H1 (cell line): ENCODE measurements around the gene PSMD9. TPM values are rescaled to one million over a fixed set of nuclear protein-coding genes. Genes with fewer than 3 reads are reported as not detected.

Source experiments
- CTCF ChIA-PET: fragments of 300-600 bp; sonication (Branson Sonifier 250); formaldehyde crosslinking; loops from one replicate; lab custom pipeline; 2021; ENCODE audit not compliant: partially characterized antibody; lab: Charles Lee
- POLR2A ChIA-PET: fragments of 300-600 bp; sonication (Branson Sonifier 250); formaldehyde crosslinking; loops from one replicate; lab custom pipeline; 2021; ENCODE audit warnings: inconsistent platforms; ENCODE audit not compliant: partially characterized antibody; lab: Charles Lee
- DNase-seq, 2 experiments: peaks; one replicate each; pipeline versions ENCODE4 v3.0.0 to v3.0.0-alpha.2; 2010 to 2022; ENCODE audit warnings: low spot score in 2 of 2, low read depth in 1 of 2, mixed read lengths in 1 of 2
- FAIRE-seq: peaks from 2 replicates; lab custom pipeline; 2011; peaks lifted over from hg19 to GRCh38; lab: Jason Lieb, UNC
- H2AFZ ChIP-seq: 2 replicates; pipeline ENCODE4 v1.8.1; 2012; ENCODE audit warnings: low read length, inconsistent platforms
- H2AK5ac ChIP-seq: 2 replicates; pipeline ENCODE4 v1.6.1; 2013; ENCODE audit warnings: low read depth, low read length
- H2BK120ac ChIP-seq: replicated peaks from 2 replicates; pipeline ENCODE3; 2013; ENCODE audit warnings: low read depth, low read length, inconsistent platforms
- H2BK12ac ChIP-seq: 2 replicates; pipeline ENCODE4 v1.6.1; 2013; ENCODE audit warnings: low read depth, low read length
- H2BK15ac ChIP-seq: 2 replicates; pipeline ENCODE4 v1.6.1; 2013; ENCODE audit warnings: low read length
- H2BK20ac ChIP-seq: 2 replicates; pipeline ENCODE4 v1.6.1; 2013; ENCODE audit warnings: low read length
- H2BK5ac ChIP-seq: 2 replicates; pipeline ENCODE4 v1.6.1; 2013; ENCODE audit warnings: low read depth, low read length
- H3K14ac ChIP-seq: 2 replicates; pipeline ENCODE4 v1.6.1; 2013; ENCODE audit warnings: inconsistent platforms; ENCODE audit not compliant: insufficient read length
- H3K18ac ChIP-seq: 2 replicates; pipeline ENCODE4 v1.6.1; 2013; ENCODE audit warnings: low read length; ENCODE audit errors: extremely low read depth
- H3K23ac ChIP-seq: 2 replicates; pipeline ENCODE4 v1.6.1; 2013; ENCODE audit warnings: inconsistent platforms; ENCODE audit not compliant: insufficient read length
- H3K23me2 ChIP-seq: 2 replicates; pipeline ENCODE4 v1.6.1; 2013; ENCODE audit warnings: low read depth, low read length
- H3K27ac ChIP-seq: 2 replicates; pipeline ENCODE4 v1.6.1; 2011; ENCODE audit warnings: low read depth, low read length, inconsistent platforms
- H3K27me3 ChIP-seq, 4 experiments: replicated peaks in 1 of 4; 1 replicate in 1 of 4; 2 replicates in 3 of 4; pipeline versions ENCODE4 v1.6.1 to v1.8.1; 2011 to 2013; ENCODE audit warnings: low read length in 3 of 4, mild to moderate bottlenecking in 3 of 4, inconsistent platforms in 2 of 4, mixed read lengths in 2 of 4, moderate library complexity in 1 of 4; ENCODE audit not compliant: control insufficient read depth in 3 of 4, insufficient read depth in 3 of 4; ENCODE audit errors: extremely low read depth in 1 of 4
- H3K36me3 ChIP-seq, 4 experiments: 2 replicates each; pipeline versions ENCODE4 v1.6.1 to v1.8.1; 2011 to 2013; ENCODE audit warnings: mild to moderate bottlenecking in 4 of 4, low read length in 3 of 4, moderate library complexity in 2 of 4, control low read depth in 1 of 4, inconsistent platforms in 1 of 4; ENCODE audit not compliant: insufficient read depth in 4 of 4, control insufficient read depth in 2 of 4
- H3K4ac ChIP-seq: replicated peaks from 2 replicates; pipeline ENCODE3; 2013; ENCODE audit warnings: low read length, low read depth, mixed read lengths, inconsistent platforms; ENCODE audit not compliant: insufficient read length
- H3K4me1 ChIP-seq, 4 experiments: replicated peaks in 1 of 4; 1 replicate in 1 of 4; 2 replicates in 3 of 4; pipeline versions ENCODE4 v1.6.1 to v1.8.1; 2011 to 2013; ENCODE audit warnings: low read length in 3 of 4, inconsistent platforms in 2 of 4, mixed read lengths in 1 of 4; ENCODE audit not compliant: insufficient read depth in 4 of 4, control insufficient read depth in 3 of 4
- H3K4me2 ChIP-seq, 2 experiments: 2 replicates each; pipeline versions ENCODE4 v1.6.1 to v1.8.1; 2011 to 2013; ENCODE audit warnings: low read depth in 2 of 2, low read length in 2 of 2, control low read depth in 1 of 2, inconsistent platforms in 1 of 2, mild to moderate bottlenecking in 1 of 2; ENCODE audit not compliant: insufficient read depth in 1 of 2
- H3K4me3 ChIP-seq, 4 experiments: fragments of 200-600, 300-600 bp in 1 of 4; sonication (generic), shearing (Covaris generic), sonication (Bioruptor Twin) in 1 of 4; 2 replicates each; pipeline versions ENCODE4 v1.5.1 to v1.8.1; 2011 to 2016; ENCODE audit warnings: low read length in 4 of 4, low read depth in 3 of 4, control low read depth in 2 of 4, inconsistent platforms in 2 of 4, mild to moderate bottlenecking in 2 of 4, mixed read lengths in 1 of 4, moderate library complexity in 1 of 4; ENCODE audit not compliant: insufficient read depth in 2 of 4; ENCODE audit errors: extremely low read depth in 1 of 4
- H3K56ac ChIP-seq: replicated peaks from 2 replicates; pipeline ENCODE3; 2013; ENCODE audit warnings: low read depth, mild to moderate bottlenecking, mixed read lengths, low read length, inconsistent platforms; ENCODE audit not compliant: insufficient read length
- H3K79me1 ChIP-seq: 2 replicates; pipeline ENCODE4 v1.6.1; 2013; ENCODE audit warnings: low read depth, low read length, control low read depth
- H3K79me2 ChIP-seq, 2 experiments: 2 replicates each; pipeline versions ENCODE4 v1.6.1 to v1.8.1; 2012 to 2013; ENCODE audit warnings: low read length in 2 of 2, mild to moderate bottlenecking in 2 of 2, inconsistent platforms in 1 of 2; ENCODE audit not compliant: insufficient read depth in 2 of 2, control insufficient read depth in 1 of 2
- H3K9ac ChIP-seq, 4 experiments: replicated peaks in 1 of 4; 1 replicate in 1 of 4; 2 replicates in 3 of 4; pipeline versions ENCODE4 v1.6.1 to v1.8.1; 2011 to 2013; ENCODE audit warnings: low read depth in 3 of 4, low read length in 3 of 4, control low read depth in 2 of 4, mild to moderate bottlenecking in 2 of 4, moderate library complexity in 2 of 4, inconsistent platforms in 1 of 4; ENCODE audit errors: extremely low read depth in 1 of 4
- H3K9me3 ChIP-seq, 2 experiments: 2 replicates each; pipeline versions ENCODE4 v1.6.1 to v1.8.1; 2012 to 2013; ENCODE audit warnings: mild to moderate bottlenecking in 2 of 2, moderate library complexity in 2 of 2, control low read depth in 1 of 2, inconsistent platforms in 1 of 2, low read depth in 1 of 2, low read length in 1 of 2, mixed read lengths in 1 of 2; ENCODE audit not compliant: insufficient read depth in 2 of 2
- H4K20me1 ChIP-seq, 2 experiments: replicated peaks in 1 of 2; 2 replicates each; pipeline versions ENCODE3 to v1.8.1; 2011 to 2013; ENCODE audit warnings: inconsistent platforms in 2 of 2, low read length in 2 of 2, mild to moderate bottlenecking in 1 of 2; ENCODE audit not compliant: insufficient read depth in 2 of 2, control insufficient read depth in 1 of 2
- H4K5ac ChIP-seq: 2 replicates; pipeline ENCODE4 v1.6.1; 2013; ENCODE audit warnings: low read length, low read depth, mixed read lengths, inconsistent platforms; ENCODE audit not compliant: insufficient read length
- H4K8ac ChIP-seq: 2 replicates; pipeline ENCODE4 v1.8.0; 2013; ENCODE audit warnings: mild to moderate bottlenecking, moderate library complexity, low read length, inconsistent platforms; ENCODE audit not compliant: insufficient read depth; ENCODE audit errors: extremely low read depth
- H4K91ac ChIP-seq: replicated peaks from 2 replicates; pipeline ENCODE3; 2013; ENCODE audit warnings: low read length, mixed read lengths, inconsistent platforms; ENCODE audit not compliant: insufficient read length
- BCL11A ChIP-seq, 2 experiments: IDR thresholded peaks; one replicate each; pipeline ENCODE4 v1.6.1; 2011; ENCODE audit warnings: low read depth in 2 of 2, low read length in 2 of 2, mild to moderate bottlenecking in 2 of 2
- CBX5 ChIP-seq: fragments of 300-800, 300-1000 bp; sonication (generic); IDR thresholded peaks from 2 replicates; pipeline ENCODE4 v1.7.1; 2016; ENCODE audit warnings: antibody characterized with exemption, low read length, low read depth
- CHD2 ChIP-seq: IDR thresholded peaks from 2 replicates; pipeline ENCODE4 v1.6.1; 2012; ENCODE audit warnings: low read length, improper control_type of control experiment
- EP300 ChIP-seq, 2 experiments: IDR thresholded peaks; 1 replicate in 1 of 2; 2 replicates in 1 of 2; pipeline ENCODE4 v1.6.1; 2011 to 2012; ENCODE audit warnings: low read depth in 2 of 2, low read length in 2 of 2, mild to moderate bottlenecking in 2 of 2, borderline replicate concordance in 1 of 2, inconsistent platforms in 1 of 2, moderate library complexity in 1 of 2
- EZH2 ChIP-seq: fragments of 200-600 bp; sonication (generic); IDR thresholded peaks from 2 replicates; pipeline ENCODE4 v1.7.1; 2012; ENCODE audit warnings: low read depth, mild to moderate bottlenecking, moderate library complexity, low read length, inconsistent platforms; ENCODE audit not compliant: severe bottlenecking
- NANOG ChIP-seq: IDR thresholded peaks from 2 replicates; pipeline ENCODE4 v1.6.1; 2011; ENCODE audit warnings: low read length, low read depth, mild to moderate bottlenecking, inconsistent platforms; ENCODE audit not compliant: insufficient read depth, poor library complexity, severe bottlenecking
- PHF8 ChIP-seq: fragments of 200-600 bp; sonication (generic); conservative IDR thresholded peaks from 2 replicates; pipeline ENCODE4 v1.7.1; 2012; ENCODE audit warnings: low read depth, mild to moderate bottlenecking, inconsistent platforms, low read length, moderate library complexity
- POLR2A ChIP-seq, 2 experiments: IDR thresholded peaks; 1 replicate in 1 of 2; 2 replicates in 1 of 2; pipeline ENCODE4 v1.6.1; 2011; ENCODE audit warnings: low read depth in 2 of 2, low read length in 2 of 2, mild to moderate bottlenecking in 2 of 2; ENCODE audit errors: control extremely low read depth in 1 of 2
- RBBP5 ChIP-seq: IDR thresholded peaks from 2 replicates; pipeline ENCODE4 v1.7.1; 2012; ENCODE audit warnings: low read depth, mild to moderate bottlenecking, inconsistent platforms, low read length, moderate library complexity, borderline replicate concordance
- RXRA ChIP-seq: IDR thresholded peaks from 2 replicates; pipeline ENCODE4 v1.6.1; 2011; ENCODE audit warnings: low read depth, mild to moderate bottlenecking, low read length, moderate library complexity; ENCODE audit not compliant: insufficient read depth
- SAP30 ChIP-seq: fragments of 300-600 bp; sonication (generic); IDR thresholded peaks from 2 replicates; pipeline ENCODE4 v1.7.1; 2012; ENCODE audit warnings: low read length, moderate library complexity, mild to moderate bottlenecking, inconsistent platforms; ENCODE audit not compliant: insufficient read depth, insufficient replicate concordance
- SIX5 ChIP-seq: IDR thresholded peaks from 2 replicates; pipeline ENCODE4 v1.6.1; 2011; ENCODE audit warnings: mild to moderate bottlenecking, low read depth, low read length
- SP1 ChIP-seq: IDR thresholded peaks from 2 replicates; pipeline ENCODE4 v1.6.1; 2011; ENCODE audit warnings: low read depth, low read length
- SP2 ChIP-seq: IDR thresholded peaks from 2 replicates; pipeline ENCODE4 v1.6.1; 2012; ENCODE audit warnings: mild to moderate bottlenecking, low read length, inconsistent platforms
- WGBS, 2 experiments: shearing (Covaris generic) in 1 of 2; methylation state at CpG; one replicate each; pipeline versions ENCODE4 v1.1.6 to v1.1.7; 2013 to 2015; ENCODE audit warnings: low lambda C conversion rate in 2 of 2, mixed read lengths in 2 of 2, inconsistent platforms in 1 of 2, low coverage in 1 of 2, missing lambda C conversion rate in 1 of 2; ENCODE audit not compliant: insufficient replicate concordance in 2 of 2, insufficient coverage in 1 of 2, insufficient read length in 1 of 2; ENCODE audit errors: extremely low coverage in 1 of 2, missing lambda C conversion rate in 1 of 2; 5-methylcytosine and 5-hydroxymethylcytosine counted together
- polyA plus RNA-seq, 7 experiments: library from polyadenylated mRNA; depleted of rRNA in 3 of 7; stranded (reverse) in 5 of 7; unstranded in 2 of 7; fragments of >200 nt in 5 of 7; fragments of 200-250 nt in 2 of 7; gene quantifications; 1 replicate in 5 of 7; 2 replicates in 1 of 7; 4 replicates in 1 of 7; pipeline versions ENCODE4 v1.2.1 to v1.2.3, GENCODE V29; 2011 to 2013; ENCODE audit warnings: missing spikeins in 2 of 7, mixed read lengths in 2 of 7
- total RNA-seq: library from RNA; stranded (reverse); fragmentation: NEBNext Ultra II Directional; extraction: Animal tissue kit (Norgen Biotek cat#: 25700); gene quantifications from 2 replicates; pipeline ENCODE4 v1.2.1, GENCODE V29; 2021

PSMD9 gene
- total and polyA plus RNA-seq, 2 of the 8 experiments (the other 6 are each of a cell fraction or from before 2014, with no cell fraction given), result 28.8 to 36.1 TPM

- no peak overlapping the region for H2BK12ac ChIP-seq
- no peak overlapping the region for H2BK20ac ChIP-seq
- DNase-seq (no peak), FAIRE-seq (no peak)
- no peak overlapping the region for H3K9ac ChIP-seq
- CTCF ChIA-PET, result interaction anchor here (0.6 to 2.6 kb wide), 4 partner anchors 11 to 1673 kb away, joined by 3 to 11 read pairs (median 6); partner anchors contain the start of gene PSMD9
- no peaks in the 10 kb centered on the region for H3K4me1 ChIP-seq
- no peak overlapping the region for H4K8ac ChIP-seq
- H3K4me2 ChIP-seq, result no peak overlapping the region
- H2AK5ac ChIP-seq, result no peak overlapping the region
- no peak overlapping the region for H2BK15ac ChIP-seq
- H3K56ac ChIP-seq, result no peak overlapping the region
- no peaks in the 10 kb centered on the region for H3K79me1 ChIP-seq
- no peaks in the 10 kb centered on the region for H3K27me3 ChIP-seq
- H3K23me2 ChIP-seq, result no peaks in the 10 kb centered on the region
- no peaks in the 10 kb centered on the region for H4K20me1 ChIP-seq
- no peaks in the 10 kb centered on the region for H3K36me3 ChIP-seq
- no peak overlapping the region for H2BK5ac ChIP-seq
- no peak overlapping the region for H4K91ac ChIP-seq
- H3K9me3 ChIP-seq, result no peaks in the 10 kb centered on the region
- no peak overlapping the region for H3K18ac ChIP-seq
- no peak overlapping the region for H3K27ac ChIP-seq
- WGBS, 2 experiments, result 84% methylated on average over 6 of the region's 6 CpGs; no CpG with 5 or more reads in 1 of the 2 experiments
- no peak overlapping the region for H2BK120ac ChIP-seq
- H2AFZ ChIP-seq, result no peak overlapping the region
- no peak overlapping the region for H3K14ac ChIP-seq
- H4K5ac ChIP-seq, result no peak overlapping the region
- POLR2A ChIA-PET, result interaction anchor here (0.7 to 1.6 kb wide), 3 partner anchors 15 to 76 kb away, joined by 3 to 4 read pairs (median 4); no protein-coding TSS in a partner anchor
- H3K4ac ChIP-seq, result no peak overlapping the region
- H3K4me3 ChIP-seq, result no peak overlapping the region
- no peaks in the 10 kb centered on the region for H3K79me2 ChIP-seq
- H3K23ac ChIP-seq, result no peak overlapping the region
- TF ChIP-seq CBX5 (no peak), RBBP5 (no peak), EZH2 (no peak), SP2 (no peak), RXRA (no peak), SIX5 (no peak), BCL11A (IDR thresholded peaks at IDR 0.05; ENCODE audit: low read depth in 2 of 2, low read length in 2 of 2) (no peak), EP300 (IDR thresholded peaks at IDR 0.05; ENCODE audit: borderline replicate concordance in 1 of 2, low read depth in 2 of 2, low read length in 2 of 2) (no peak), SAP30 (no peak), POLR2A (IDR thresholded peaks at IDR 0.05; ENCODE audit: control extremely low read depth in 1 of 2, low read depth in 2 of 2, low read length in 2 of 2) (no peak), NANOG (no peak), PHF8 (no peak), SP1 (no peak), CHD2 (no peak)
Observed at GRCh38 chr12:121874071-121874470, 14.5 kb upstream of the PSMD9 start.
